ENCODE measurements around the gene INTS11.

DNA sequence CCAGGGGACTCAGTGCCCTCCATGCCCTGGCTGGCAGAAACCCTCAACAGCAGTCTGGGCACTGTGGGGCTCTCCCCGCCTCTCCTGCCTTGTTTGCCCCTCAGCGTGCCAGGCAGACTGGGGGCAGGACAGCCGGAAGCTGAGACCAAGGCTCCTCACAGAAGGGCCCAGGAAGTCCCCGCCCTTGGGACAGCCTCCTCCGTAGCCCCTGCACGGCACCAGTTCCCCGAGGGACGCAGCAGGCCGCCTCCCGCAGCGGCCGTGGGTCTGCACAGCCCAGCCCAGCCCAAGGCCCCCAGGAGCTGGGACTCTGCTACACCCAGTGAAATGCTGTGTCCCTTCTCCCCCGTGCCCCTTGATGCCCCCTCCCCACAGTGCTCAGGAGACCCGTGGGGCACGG lies 3.8 kb upstream of the INTS11 start:
- no peak for TF ChIP-seq ZNF12 (CRISPR knock-in tag; IDR thresholded peaks at IDR 0.05)
- TF ChIP-seq ZC3H13 (CRISPR knock-in tag; IDR thresholded peaks at IDR 0.05) = no peak
- TF ChIP-seq FOXP1 (IDR thresholded peaks at IDR 0.05) = no peak
- TF ChIP-seq FOXP1 (CRISPR knock-in tag; IDR thresholded peaks at IDR 0.05) = no peak
- TF ChIP-seq RFXAP (CRISPR knock-in tag; IDR thresholded peaks at IDR 0.05; ENCODE audit: borderline replicate concordance) = no peak
- TF ChIP-seq SMAD3 (CRISPR knock-in tag; IDR thresholded peaks at IDR 0.05) = no peak
- TF ChIP-seq, protein P1, sequence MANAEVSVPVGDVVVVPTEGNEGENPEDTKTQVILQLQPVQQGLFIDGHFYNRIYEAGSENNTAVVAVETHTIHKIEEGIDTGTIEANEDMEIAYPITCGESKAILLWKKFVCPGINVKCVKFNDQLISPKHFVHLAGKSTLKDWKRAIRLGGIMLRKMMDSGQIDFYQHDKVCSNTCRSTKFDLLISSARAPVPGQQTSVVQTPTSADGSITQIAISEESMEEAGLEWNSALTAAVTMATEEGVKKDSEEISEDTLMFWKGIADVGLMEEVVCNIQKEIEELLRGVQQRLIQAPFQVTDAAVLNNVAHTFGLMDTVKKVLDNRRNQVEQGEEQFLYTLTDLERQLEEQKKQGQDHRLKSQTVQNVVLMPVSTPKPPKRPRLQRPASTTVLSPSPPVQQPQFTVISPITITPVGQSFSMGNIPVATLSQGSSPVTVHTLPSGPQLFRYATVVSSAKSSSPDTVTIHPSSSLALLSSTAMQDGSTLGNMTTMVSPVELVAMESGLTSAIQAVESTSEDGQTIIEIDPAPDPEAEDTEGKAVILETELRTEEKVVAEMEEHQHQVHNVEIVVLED (CRISPR knock-in tag; IDR thresholded peaks at IDR 0.05; ENCODE audit: borderline replicate concordance) = no peak
- no peak for TF ChIP-seq RAD21 (CRISPR knock-in tag; IDR thresholded peaks at IDR 0.05)
